ENCODE measurements around the gene ADAMTS3. TPM values are rescaled to one million over a fixed set of nuclear protein-coding genes. Genes with fewer than 3 reads are reported as not detected.

Gene ADAMTS3
- total RNA-seq, 1 donor from 2014 or later = 2.7 TPM

DNA sequence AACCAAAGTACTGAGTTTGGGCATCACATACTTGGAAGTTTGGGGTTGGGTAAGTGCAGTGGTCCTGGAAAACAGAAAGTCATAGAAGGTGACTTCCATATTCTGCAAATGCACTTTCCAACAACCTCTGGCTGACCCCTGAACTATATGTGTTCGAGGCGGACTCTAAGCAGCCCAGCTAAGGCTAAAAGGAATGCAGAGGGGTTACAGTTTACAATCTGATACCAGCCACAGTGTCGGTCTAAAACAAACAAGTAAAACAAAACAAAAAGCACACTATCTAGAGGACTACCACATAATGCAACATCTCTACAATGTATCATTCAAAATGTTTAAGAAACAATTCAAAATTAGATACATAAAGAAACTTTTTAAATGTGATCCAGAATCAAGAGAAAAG is 185.6 kb downstream of the ADAMTS3 start:
- Mint-ChIP-seq H3K9me3 (no peaks in the 10 kb centered on the region), H3K27ac (ENCODE audit: unreplicated experiment) (no peak overlapping the region)
- TF ChIP-seq, protein P1, sequence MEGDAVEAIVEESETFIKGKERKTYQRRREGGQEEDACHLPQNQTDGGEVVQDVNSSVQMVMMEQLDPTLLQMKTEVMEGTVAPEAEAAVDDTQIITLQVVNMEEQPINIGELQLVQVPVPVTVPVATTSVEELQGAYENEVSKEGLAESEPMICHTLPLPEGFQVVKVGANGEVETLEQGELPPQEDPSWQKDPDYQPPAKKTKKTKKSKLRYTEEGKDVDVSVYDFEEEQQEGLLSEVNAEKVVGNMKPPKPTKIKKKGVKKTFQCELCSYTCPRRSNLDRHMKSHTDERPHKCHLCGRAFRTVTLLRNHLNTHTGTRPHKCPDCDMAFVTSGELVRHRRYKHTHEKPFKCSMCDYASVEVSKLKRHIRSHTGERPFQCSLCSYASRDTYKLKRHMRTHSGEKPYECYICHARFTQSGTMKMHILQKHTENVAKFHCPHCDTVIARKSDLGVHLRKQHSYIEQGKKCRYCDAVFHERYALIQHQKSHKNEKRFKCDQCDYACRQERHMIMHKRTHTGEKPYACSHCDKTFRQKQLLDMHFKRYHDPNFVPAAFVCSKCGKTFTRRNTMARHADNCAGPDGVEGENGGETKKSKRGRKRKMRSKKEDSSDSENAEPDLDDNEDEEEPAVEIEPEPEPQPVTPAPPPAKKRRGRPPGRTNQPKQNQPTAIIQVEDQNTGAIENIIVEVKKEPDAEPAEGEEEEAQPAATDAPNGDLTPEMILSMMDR (conservative IDR thresholded peaks at IDR 0.05) = no peak

DNA sequence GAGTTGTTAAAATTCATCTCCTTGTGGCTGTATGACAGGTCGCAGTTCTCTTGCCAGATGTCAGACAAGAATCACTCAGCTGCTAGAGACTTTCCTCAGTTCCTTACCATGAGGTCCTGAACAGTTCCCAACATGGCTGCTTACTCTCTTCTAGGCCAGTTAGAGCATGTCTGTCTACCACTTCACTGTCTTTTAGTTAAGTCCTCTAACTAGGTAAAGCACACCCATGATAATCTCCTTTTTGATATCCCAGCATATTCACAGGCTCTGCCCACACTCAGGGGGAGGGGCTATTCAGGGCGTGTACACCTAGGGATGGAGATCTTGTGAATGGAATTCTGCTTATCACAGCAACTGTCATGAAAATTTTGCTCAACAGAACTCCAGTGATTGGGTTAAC is 190.1 kb downstream of the ADAMTS3 start:
- TF ChIP-seq, protein P1 (conservative IDR thresholded peaks at IDR 0.05) = no peak
- Mint-ChIP-seq H3K4me1 (peaks cover 7% of the 10 kb centered on the region), H3K27me3 (ENCODE audit: low read depth) (no peaks in the 10 kb centered on the region), H3K4me3 (no peak overlapping the region), H3K9me3 (no peaks in the 10 kb centered on the region), H3K36me3 (ENCODE audit: low read depth) (no peaks in the 10 kb centered on the region), H3K27ac (ENCODE audit: unreplicated experiment) (no peak overlapping the region)
- DNase-seq (ENCODE audit: low read depth, low spot score) = no peak

More for the DNA sequence above, 185.6 kb downstream of the ADAMTS3 start:
- no peaks in the 10 kb centered on the region for H3K27me3 Mint-ChIP-seq (ENCODE audit: low read depth)
- DNase-seq (ENCODE audit: low read depth, low spot score) = no peak
- no peak overlapping the region for H3K4me3 Mint-ChIP-seq
- H3K4me1 Mint-ChIP-seq = peaks cover 8% of the 10 kb centered on the region
- no peaks in the 10 kb centered on the region for H3K36me3 Mint-ChIP-seq (ENCODE audit: low read depth)

DNA sequence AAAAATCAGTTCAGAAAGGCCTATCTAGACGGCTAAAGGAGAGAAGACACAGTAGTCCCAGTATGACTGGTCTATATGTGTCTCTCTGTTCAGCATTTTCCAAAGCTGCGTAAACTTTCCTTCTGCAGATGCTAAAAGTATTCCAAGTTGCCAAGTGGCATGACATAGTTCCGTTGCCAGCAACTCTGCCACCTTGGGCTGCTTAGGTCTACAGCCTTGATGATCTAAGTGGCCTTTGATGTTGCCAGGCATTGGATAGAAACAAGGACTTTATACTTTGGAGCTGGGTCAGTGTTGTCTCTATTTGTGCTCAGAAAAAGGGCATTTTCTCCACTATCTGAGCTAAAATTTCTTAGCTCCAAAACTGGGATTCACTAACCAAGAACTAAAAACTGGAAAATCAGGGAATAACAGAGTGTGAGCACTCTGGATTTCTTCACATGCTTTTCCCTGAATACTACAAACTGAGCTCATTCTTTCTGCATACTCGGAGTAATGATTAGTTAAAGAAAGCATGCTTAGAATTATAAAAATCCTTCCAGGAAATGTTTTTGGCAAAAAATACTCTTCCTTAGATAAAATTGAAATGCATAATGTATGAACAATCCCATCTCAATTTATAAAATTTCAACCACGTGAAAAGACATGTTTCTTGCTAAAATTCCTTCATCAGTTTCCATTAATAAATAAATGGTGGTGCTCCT is 191.4 kb downstream of the ADAMTS3 start:
- H3K36me3 Mint-ChIP-seq (ENCODE audit: low read depth) = no peaks in the 10 kb centered on the region
- no peak overlapping the region for H3K4me3 Mint-ChIP-seq
- no peaks in the 10 kb centered on the region for H3K9me3 Mint-ChIP-seq
- no peaks in the 10 kb centered on the region for H3K27me3 Mint-ChIP-seq (ENCODE audit: low read depth)
- DNase-seq (ENCODE audit: low read depth, low spot score) = no peak
- H3K27ac Mint-ChIP-seq (ENCODE audit: unreplicated experiment) = no peak overlapping the region
- no peaks in the 10 kb centered on the region for H3K4me1 Mint-ChIP-seq
- TF ChIP-seq, protein P1 (conservative IDR thresholded peaks at IDR 0.05) = no peak

DNA sequence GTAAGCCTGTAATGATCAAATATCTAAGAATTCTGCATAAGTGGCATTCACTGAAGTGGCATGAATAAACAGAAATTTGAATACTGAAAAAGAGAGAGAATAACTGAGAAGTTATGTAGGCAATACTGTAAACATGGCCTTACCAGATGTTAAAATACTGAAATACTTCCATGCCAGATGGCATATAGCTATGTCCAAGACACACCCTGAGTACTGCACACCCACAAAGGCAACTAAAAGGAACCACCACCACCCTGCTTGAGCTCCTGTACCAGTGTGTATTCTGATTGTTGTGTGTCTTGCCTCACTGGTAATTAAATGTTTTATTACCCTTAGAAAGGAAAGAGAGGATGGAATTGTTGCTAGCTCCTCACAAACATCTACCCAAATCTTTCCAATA is 192.1 kb downstream of the ADAMTS3 start:
- Mint-ChIP-seq H3K27ac (ENCODE audit: unreplicated experiment) (no peak overlapping the region), H3K27me3 (ENCODE audit: low read depth) (no peaks in the 10 kb centered on the region), H3K4me1 (no peaks in the 10 kb centered on the region), H3K36me3 (ENCODE audit: low read depth) (no peaks in the 10 kb centered on the region), H3K9me3 (no peaks in the 10 kb centered on the region), H3K4me3 (no peak overlapping the region)
- DNase-seq (ENCODE audit: low read depth, low spot score) = no peak
- TF ChIP-seq, protein P1 (conservative IDR thresholded peaks at IDR 0.05) = no peak

DNA sequence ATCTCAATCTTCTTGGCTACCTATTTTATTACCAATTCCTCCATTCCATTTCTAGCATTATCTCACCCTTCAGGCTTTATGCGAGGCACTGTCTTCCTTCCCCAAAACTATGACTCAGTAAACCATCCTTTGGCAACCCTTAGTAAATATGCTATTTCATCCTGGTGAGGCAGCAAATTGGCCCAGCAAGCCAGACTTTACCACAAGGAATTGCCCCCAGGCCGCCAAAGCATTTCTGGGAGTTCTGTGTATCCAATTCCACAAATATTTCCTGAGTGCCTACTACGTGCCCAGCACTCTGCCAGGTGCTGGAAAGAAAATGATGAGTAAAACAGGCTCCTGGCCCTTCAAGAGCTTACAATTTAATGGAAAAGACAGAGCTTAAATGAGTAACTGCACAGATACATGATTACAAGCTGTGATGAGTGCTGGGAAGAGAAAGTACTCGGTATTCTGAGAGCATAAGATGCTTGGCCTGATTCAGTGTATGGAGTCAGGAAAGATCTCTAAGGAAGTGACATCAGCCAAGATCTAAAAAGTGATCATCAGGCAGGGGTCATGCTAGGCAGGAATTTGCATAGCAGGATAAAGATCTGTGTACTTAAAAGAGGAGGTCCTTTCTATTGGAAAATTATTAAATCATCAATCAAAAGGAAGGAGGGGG is 193.8 kb downstream of the ADAMTS3 start:
- Mint-ChIP-seq H3K4me1 (no peaks in the 10 kb centered on the region), H3K4me3 (no peak overlapping the region), H3K27me3 (ENCODE audit: low read depth) (no peaks in the 10 kb centered on the region), H3K9me3 (no peaks in the 10 kb centered on the region), H3K27ac (ENCODE audit: unreplicated experiment) (no peak overlapping the region), H3K36me3 (ENCODE audit: low read depth) (no peaks in the 10 kb centered on the region)
- TF ChIP-seq, protein P1 (conservative IDR thresholded peaks at IDR 0.05) = no peak
- no peak for DNase-seq (ENCODE audit: low read depth, low spot score)
